IMR-90 (cell line): ENCODE data around the gene CD6. TPM values are rescaled to one million over a fixed set of nuclear protein-coding genes. Genes with fewer than 3 reads are reported as not detected.

ENCODE experiments used
- ATAC-seq: fragments of 200-7000 bp; cut with Tn5 transposase; 2 replicates; pipeline ENCODE4 v1.9.1; 2020; ENCODE audit warnings: low read depth, mild to moderate bottlenecking, moderate library complexity
- BruUV-seq: library from RNA; stranded (reverse); fragments of 400-500 nt; replicated peaks from 2 replicates; lab custom pipeline; 2021; lab: Mats Ljungman, UMichigan
- CTCF ChIA-PET: fragments of 300-600 bp; formaldehyde crosslinking; extraction: SDS; loops from one replicate; lab custom pipeline; 2021; ENCODE audit warnings: antibody characterized with exemption; lab: Yijun Ruan, JAX
- POLR2A ChIA-PET: fragments of 300-600 bp; sonication (Branson Sonifier 250); formaldehyde crosslinking; loops from one replicate; lab custom pipeline; 2022; ENCODE audit warnings: antibody characterized with exemption; ENCODE audit not compliant: unreplicated experiment; lab: Charles Lee
- DNase-seq: peaks from one replicate; pipeline ENCODE4 v3.0.0; 2013
- H2AFZ ChIP-seq: replicated peaks from 2 replicates; pipeline ENCODE3; 2013; ENCODE audit warnings: low read length, mild to moderate bottlenecking; ENCODE audit not compliant: poor library complexity
- H2AK5ac ChIP-seq: 2 replicates; pipeline ENCODE4 v1.6.1; 2013; ENCODE audit warnings: low read depth, low read length, inconsistent platforms
- H2AK9ac ChIP-seq: replicated peaks from 2 replicates; pipeline ENCODE3; 2013; ENCODE audit warnings: mild to moderate bottlenecking, low read depth, low read length, moderate library complexity; ENCODE audit not compliant: poor library complexity
- H2BK120ac ChIP-seq: 2 replicates; pipeline ENCODE4 v1.6.1; 2013; ENCODE audit warnings: low read depth, low read length, inconsistent platforms
- H2BK15ac ChIP-seq: 3 replicates; pipeline ENCODE4 v1.6.1; 2013; ENCODE audit warnings: low read depth, low read length, inconsistent platforms
- H2BK20ac ChIP-seq: 2 replicates; pipeline ENCODE4 v1.6.1; 2013; ENCODE audit warnings: low read depth, mild to moderate bottlenecking, inconsistent platforms, low read length, moderate library complexity
- H2BK5ac ChIP-seq: 2 replicates; pipeline ENCODE4 v1.6.1; 2013; ENCODE audit warnings: mild to moderate bottlenecking, low read depth, low read length, inconsistent platforms; ENCODE audit not compliant: poor library complexity, severe bottlenecking
- H3K14ac ChIP-seq: replicated peaks from 2 replicates; pipeline ENCODE4 v1.6.1; 2013; ENCODE audit warnings: low read depth, low read length, inconsistent platforms
- H3K18ac ChIP-seq: 2 replicates; pipeline ENCODE4 v1.6.1; 2013; ENCODE audit warnings: low read depth, low read length, control low read depth
- H3K23ac ChIP-seq: 2 replicates; pipeline ENCODE4 v1.6.1; 2013; ENCODE audit warnings: low read depth, low read length, inconsistent platforms
- H3K27ac ChIP-seq: 2 replicates; pipeline ENCODE4 v1.5.1; 2013; ENCODE audit warnings: mild to moderate bottlenecking, control low read depth, low read length; ENCODE audit not compliant: insufficient read depth
- H3K27me3 ChIP-seq: 2 replicates; pipeline ENCODE4 v1.6.1; 2013; ENCODE audit warnings: low read length; ENCODE audit not compliant: control insufficient read depth, insufficient read depth
- H3K36me3 ChIP-seq: 2 replicates; pipeline ENCODE4 v1.6.1; 2013; ENCODE audit warnings: low read length, mixed read lengths; ENCODE audit not compliant: control insufficient read depth, insufficient read depth
- H3K4ac ChIP-seq: 2 replicates; pipeline ENCODE4 v1.6.1; 2013; ENCODE audit warnings: low read depth, low read length, inconsistent platforms
- H3K4me1 ChIP-seq: 2 replicates; pipeline ENCODE4 v1.6.1; 2013; ENCODE audit warnings: low read length, mixed read lengths; ENCODE audit not compliant: control insufficient read depth, insufficient read depth
- H3K4me2 ChIP-seq: 2 replicates; pipeline ENCODE4 v1.6.1; 2013; ENCODE audit warnings: low read depth, mild to moderate bottlenecking, control low read depth, low read length, moderate library complexity
- H3K4me3 ChIP-seq: 2 replicates; pipeline ENCODE4 v1.5.1; 2013; ENCODE audit warnings: low read depth, mild to moderate bottlenecking, control low read depth, low read length, moderate library complexity; ENCODE audit not compliant: insufficient read depth
- H3K56ac ChIP-seq: 2 replicates; pipeline ENCODE4 v1.6.1; 2013; ENCODE audit warnings: low read length, inconsistent platforms; ENCODE audit not compliant: insufficient read depth; ENCODE audit errors: extremely low read depth
- H3K79me1 ChIP-seq, 2 experiments: 2 replicates each; pipeline ENCODE4 v1.6.1; 2013; ENCODE audit warnings: low read length in 2 of 2, inconsistent platforms in 1 of 2, low read depth in 1 of 2
- H3K9ac ChIP-seq: 2 replicates; pipeline ENCODE4 v1.6.1; 2013; ENCODE audit warnings: low read depth, low read length, control low read depth
- H3K9me1 ChIP-seq: 2 replicates; pipeline ENCODE4 v1.6.1; 2013; ENCODE audit warnings: low read length, inconsistent platforms; ENCODE audit not compliant: insufficient read depth
- H3K9me3 ChIP-seq: 2 replicates; pipeline ENCODE4 v1.6.1; 2013; ENCODE audit warnings: low read length; ENCODE audit not compliant: control insufficient read depth, insufficient read depth
- H4K20me1 ChIP-seq: 2 replicates; pipeline ENCODE4 v1.6.1; 2013; ENCODE audit warnings: low read length, inconsistent platforms; ENCODE audit not compliant: insufficient read depth
- H4K5ac ChIP-seq: 2 replicates; pipeline ENCODE4 v1.6.1; 2013; ENCODE audit warnings: mild to moderate bottlenecking, low read depth, low read length, control low read depth
- H4K8ac ChIP-seq, 2 experiments: 2 replicates each; pipeline ENCODE4 v1.6.1; 2013; ENCODE audit warnings: low read depth in 2 of 2, low read length in 2 of 2, control low read depth in 1 of 2, inconsistent platforms in 1 of 2
- H4K91ac ChIP-seq: 2 replicates; pipeline ENCODE4 v1.6.1; 2013; ENCODE audit warnings: low read depth, low read length, inconsistent platforms; ENCODE audit not compliant: insufficient read depth
- BHLHE40 ChIP-seq: fragments of 150-350 bp; IDR thresholded peaks from 2 replicates; pipeline ENCODE4 v1.6.1; 2016; ENCODE audit warnings: mild to moderate bottlenecking, low read depth, low read length
- CEBPB ChIP-seq: IDR thresholded peaks from 2 replicates; pipeline ENCODE4 v1.6.1; 2012; ENCODE audit warnings: low read depth, low read length, improper control_type of control experiment
- CHD1 ChIP-seq: IDR thresholded peaks from 2 replicates; pipeline ENCODE4 v1.6.1; 2012; ENCODE audit warnings: low read depth, low read length, improper control_type of control experiment
- CTCF ChIP-seq: conservative IDR thresholded peaks from 2 replicates; pipeline ENCODE4 v1.5.1; 2012; ENCODE audit warnings: mild to moderate bottlenecking, low read depth, low read length, improper control_type of control experiment
- ELK1 ChIP-seq: fragments of 150-350 bp; IDR thresholded peaks from 2 replicates; pipeline ENCODE4 v1.6.1; 2016; ENCODE audit warnings: low read depth, mild to moderate bottlenecking, low read length, moderate library complexity, borderline replicate concordance
- FOS ChIP-seq: fragments of 150-350 bp; IDR thresholded peaks from 2 replicates; pipeline ENCODE4 v1.6.1; 2016; ENCODE audit warnings: low read depth, low read length
- MAFK ChIP-seq: IDR thresholded peaks from 2 replicates; pipeline ENCODE4 v1.6.1; 2012; ENCODE audit warnings: low read depth, low read length, improper control_type of control experiment
- MAZ ChIP-seq: IDR thresholded peaks from 2 replicates; pipeline ENCODE4 v1.6.1; 2012; ENCODE audit warnings: low read depth, mild to moderate bottlenecking, low read length, improper control_type of control experiment, moderate library complexity, borderline replicate concordance
- MXI1 ChIP-seq: IDR thresholded peaks from 2 replicates; pipeline ENCODE4 v1.6.1; 2012; ENCODE audit warnings: low read depth, mild to moderate bottlenecking, low read length, moderate library complexity, borderline replicate concordance
- NFE2L2 ChIP-seq: fragments of 150-350 bp; IDR thresholded peaks from 2 replicates; pipeline ENCODE4 v1.6.1; 2016; ENCODE audit warnings: low read depth, mild to moderate bottlenecking, low read length
- POLR2A ChIP-seq: IDR thresholded peaks from 2 replicates; pipeline ENCODE4 v1.6.1; 2012; ENCODE audit warnings: mild to moderate bottlenecking, low read depth, low read length
- RAD21 ChIP-seq: IDR thresholded peaks from 2 replicates; pipeline ENCODE4 v1.6.1; 2012; ENCODE audit warnings: low read length, improper control_type of control experiment
- RCOR1 ChIP-seq: IDR thresholded peaks from 2 replicates; pipeline ENCODE4 v1.6.1; 2012; ENCODE audit warnings: mild to moderate bottlenecking, low read length, improper control_type of control experiment; ENCODE audit not compliant: insufficient replicate concordance
- RFX5 ChIP-seq: IDR thresholded peaks from 2 replicates; pipeline ENCODE4 v1.8.0; 2012; ENCODE audit warnings: low read depth, mild to moderate bottlenecking, low read length, moderate library complexity
- SMC3 ChIP-seq: fragments of 150-350 bp; IDR thresholded peaks from 2 replicates; pipeline ENCODE4 v1.6.1; 2016; ENCODE audit warnings: low read depth, mild to moderate bottlenecking, antibody characterized with exemption, low read length, moderate library complexity
- USF2 ChIP-seq: fragments of 150-350 bp; IDR thresholded peaks from 2 replicates; pipeline ENCODE4 v1.6.1; 2017; ENCODE audit warnings: mild to moderate bottlenecking, antibody characterized with exemption, low read length, low read depth
- WGBS, 2 experiments: methylation state at CpG; one replicate each; pipeline versions ENCODE4 v1.1.5 to v1.1.7; 2013; ENCODE audit warnings: missing lambda C conversion rate in 2 of 2; ENCODE audit not compliant: insufficient read length in 1 of 2; ENCODE audit errors: extremely low coverage in 2 of 2; 5-methylcytosine and 5-hydroxymethylcytosine counted together
- dilution Hi-C: fragments of 300-500 bp; cut with HindIII; formaldehyde crosslinking; loops from one replicate; pipeline ENCODE4 v1.14.3; 2018; ENCODE audit warnings: low sequenced_read_pairs; ENCODE audit not compliant: unreplicated experiment
- in situ Hi-C: fragments of 300-500 bp; cut with MboI; formaldehyde crosslinking; loops from 3 replicates; pipeline ENCODE4 v1.14.3; 2019; ENCODE audit warnings: low sequenced_read_pairs, inconsistent platforms, mixed read lengths
- intact Hi-C: fragments of 100-400 bp; cut with micrococcal nuclease; formaldehyde crosslinking; loops from 2 replicates; pipeline ENCODE4 v1.10.0; 2022
- polyA plus RNA-seq, 3 experiments: library from polyadenylated mRNA; depleted of rRNA; stranded (reverse); fragments of >200 nt; gene quantifications; 2 replicates each; pipeline ENCODE4 v1.2.3, GENCODE V29; 2012; ENCODE audit warnings: low replicate concordance in 1 of 3
- total RNA-seq: library from RNA; depleted of rRNA; stranded (reverse); fragments of >200 nt; gene quantifications from 2 replicates; pipeline ENCODE4 v1.2.3, GENCODE V29; 2012

CD6 gene
- total and polyA plus RNA-seq, 2 of the 4 experiments (the other 2 are of a cell fraction): not detected

GRCh38 chr11:61025821-61026120 lies 54.3 kb downstream of the CD6 start:
- ChIA-PET CTCF (no interaction called here), POLR2A (no interaction called here)
- H3K4me3 ChIP-seq: no peak overlapping the region
- no peaks in the 10 kb centered on the region for H3K36me3 ChIP-seq
- no peak overlapping the region for H2AFZ ChIP-seq
- H3K4ac ChIP-seq: no peak overlapping the region
- H4K5ac ChIP-seq: no peak overlapping the region
- no peak overlapping the region for H4K91ac ChIP-seq
- H4K8ac ChIP-seq: no peak overlapping the region
- TF ChIP-seq MXI1 (no peak), BHLHE40 (no peak), FOS (no peak), RFX5 (no peak), RAD21 (no peak), CEBPB (no peak), POLR2A (no peak), SMC3 (no peak), NFE2L2 (no peak), MAZ (no peak), CHD1 (no peak), ELK1 (no peak), USF2 (no peak), CTCF (no peak), RCOR1 (no peak), MAFK (no peak)
- no CpG with 5 or more reads among the region's 5 CpGs for WGBS, 2 experiments
- no peak overlapping the region for H2BK5ac ChIP-seq
- no peak overlapping the region for H2AK9ac ChIP-seq
- H3K14ac ChIP-seq: no peak overlapping the region
- intact Hi-C loops: no loop called here
- H3K9me3 ChIP-seq: no peaks in the 10 kb centered on the region
- H3K23ac ChIP-seq: no peak overlapping the region
- dilution Hi-C loops: no loop called here
- no peaks in the 10 kb centered on the region for H3K4me1 ChIP-seq
- H3K4me2 ChIP-seq: no peak overlapping the region
- H2BK15ac ChIP-seq: no peak overlapping the region
- no peak overlapping the region for H3K56ac ChIP-seq
- peaks cover 44% of the 10 kb centered on the region for H3K27me3 ChIP-seq
- H2BK20ac ChIP-seq: no peak overlapping the region
- no peaks in the 10 kb centered on the region for H3K79me1 ChIP-seq
- DNase-seq: no peak
- H3K9ac ChIP-seq: no peak overlapping the region
- no peak for ATAC-seq
- no peak overlapping the region for H3K27ac ChIP-seq
- H2BK120ac ChIP-seq: no peak overlapping the region
- H3K18ac ChIP-seq: no peak overlapping the region
- no peaks in the 10 kb centered on the region for H3K9me1 ChIP-seq
- H4K20me1 ChIP-seq: no peaks in the 10 kb centered on the region; the same call in 1 of the 2 replicates
- BruUV-seq: no TSS peak
- in situ Hi-C loops: no loop called here
- no peak overlapping the region for H2AK5ac ChIP-seq
